ENCODE results near the gene FGF12.

FGF12 gene

DNA sequence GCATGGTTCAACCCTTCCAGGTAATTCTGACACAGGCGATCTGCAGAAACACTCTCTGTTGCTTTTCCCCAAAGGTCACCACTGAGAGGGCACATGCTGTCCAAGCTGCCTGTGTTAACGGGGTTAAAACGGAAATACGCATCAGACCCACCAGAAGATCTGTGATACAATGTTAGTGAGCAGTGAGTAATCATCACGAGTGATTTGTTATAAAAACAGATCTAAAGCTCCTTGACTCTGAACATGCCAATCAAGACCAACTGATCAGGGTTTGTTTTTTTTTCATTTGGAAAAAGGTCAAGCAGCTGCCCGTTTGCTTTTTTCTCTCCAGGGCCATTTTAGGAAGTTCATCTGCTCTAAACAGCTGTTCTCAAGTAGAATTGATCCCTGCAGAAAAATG is 43.2 kb downstream of the FGF12 start:
- DNase-seq: no peak

GRCh38 chr3:192675958-192676649 is 51.2 kb downstream of the FGF12 start:
- DNase-seq: peak in 1 of 2 donors; percentile 6

DNA sequence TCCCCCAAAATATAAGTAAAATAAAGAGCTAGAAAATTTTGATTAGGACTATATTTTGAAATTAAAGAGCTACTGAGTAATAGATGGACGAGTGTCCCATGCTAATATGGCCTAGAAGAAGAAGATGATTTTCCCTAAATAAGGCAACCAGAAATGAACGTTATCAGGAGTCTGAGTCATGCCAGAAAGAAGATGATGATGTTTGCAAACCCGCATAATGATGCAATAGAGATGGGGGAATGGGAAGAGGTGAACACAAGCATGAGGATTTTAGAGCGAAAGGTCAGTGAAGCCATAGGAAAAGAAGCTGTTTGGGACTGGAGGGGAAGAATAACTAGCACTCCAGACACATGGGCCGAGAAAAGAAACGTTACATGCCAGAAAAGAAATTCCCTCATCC is 71.7 kb downstream of the FGF12 start:
- DNase-seq: no peak

DNA sequence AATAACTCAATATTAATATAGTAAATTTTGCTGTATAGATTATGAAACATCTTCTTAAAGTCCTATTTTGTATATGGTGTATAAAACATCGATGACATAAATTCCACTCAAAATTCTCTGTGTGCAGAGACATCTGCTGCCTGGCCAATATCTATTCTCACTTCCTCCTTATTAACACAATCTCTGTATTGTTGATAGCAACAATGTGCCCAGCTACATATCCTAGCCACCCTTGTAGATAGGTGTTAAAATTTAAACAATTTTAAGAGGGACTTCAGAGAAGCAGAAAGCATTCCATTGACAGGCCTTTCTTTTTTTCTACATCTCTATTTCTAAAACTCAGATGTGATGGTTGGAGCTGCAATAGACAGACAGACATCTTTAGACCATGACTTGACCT is 72.3 kb downstream of the FGF12 start:
- DNase-seq: no peak

- DNase-seq: no peak
Observed at GRCh38 chr3:192653862-192654261, 73.5 kb downstream of the FGF12 start.

- DNase-seq: no peak
Observed at GRCh38 chr3:192652727-192653126, 74.6 kb downstream of the FGF12 start.

DNA sequence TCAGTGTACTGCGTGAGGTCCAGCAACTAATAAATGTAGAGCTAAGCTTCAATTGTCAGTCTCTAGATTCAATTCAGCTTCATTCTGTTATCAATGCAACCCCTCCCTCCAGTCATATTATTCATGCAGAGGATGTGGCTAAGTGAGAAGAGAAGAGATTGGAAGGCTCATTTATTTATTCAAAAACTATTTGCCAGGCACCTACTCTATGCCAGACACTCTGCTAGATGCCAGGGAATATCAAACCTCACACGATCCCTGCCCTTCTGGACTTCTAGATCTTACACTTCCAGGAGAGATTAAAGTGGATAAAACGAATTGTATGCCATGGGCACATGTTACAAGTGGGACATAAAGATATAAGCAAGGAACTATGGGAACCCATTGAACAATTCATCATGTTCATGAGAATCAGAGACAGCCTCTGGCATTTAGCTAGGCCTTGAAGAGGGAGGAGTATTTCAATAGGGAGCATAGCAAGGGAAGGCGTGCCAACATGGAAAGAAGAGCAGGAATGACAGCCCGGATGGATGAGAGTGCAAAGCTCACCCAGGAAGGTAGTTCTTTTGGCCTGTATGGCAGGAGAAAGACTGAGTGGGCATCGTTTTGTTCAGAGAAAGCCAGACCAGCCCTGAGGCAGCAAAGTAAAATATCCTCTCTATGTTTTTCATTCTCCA is 75.4 kb downstream of the FGF12 start:
- DNase-seq: no peak

GRCh38 chr3:192645437-192645836 is 81.9 kb downstream of the FGF12 start:
- no peak for DNase-seq

GRCh38 chr3:192642651-192643050 is 84.7 kb downstream of the FGF12 start:
- no peak for DNase-seq

DNA sequence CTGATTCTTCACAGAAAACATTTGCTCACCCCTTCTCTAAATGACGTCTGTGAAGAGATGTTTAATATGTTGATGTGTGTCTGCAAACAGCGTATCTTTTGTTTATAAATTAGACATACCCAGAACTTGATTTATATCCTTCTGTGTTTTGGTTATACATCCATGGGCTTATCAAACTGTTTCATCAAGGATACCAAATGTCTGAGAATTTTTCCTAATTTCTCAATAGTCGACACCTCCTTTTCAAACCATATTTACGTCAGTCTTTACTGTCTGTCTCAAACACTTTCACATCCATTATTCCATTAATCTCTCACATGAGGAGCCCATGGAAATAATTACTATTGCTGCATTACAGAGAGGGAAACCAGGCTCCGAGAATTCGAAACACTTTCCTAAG is 85.4 kb downstream of the FGF12 start:
- DNase-seq: no peak

DNA sequence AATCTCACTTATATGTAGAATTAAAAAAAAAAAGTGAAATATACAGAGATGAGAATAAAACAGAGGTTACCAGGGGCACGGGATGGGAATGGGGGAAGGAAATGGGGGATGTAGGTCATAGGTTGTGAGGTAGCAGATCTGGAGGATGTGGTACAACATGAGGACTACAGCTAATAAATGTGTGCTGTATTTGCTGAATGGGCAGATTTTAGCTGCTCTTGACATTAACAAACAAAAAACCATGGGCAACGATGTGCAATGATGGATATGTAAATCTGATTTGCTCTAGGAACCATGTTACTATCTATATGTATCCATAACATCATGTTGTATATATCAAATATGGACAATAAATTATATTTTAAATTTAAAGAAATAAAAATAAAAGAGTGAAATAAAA is 87.4 kb downstream of the FGF12 start:
- DNase-seq: no peak

- no peak for DNase-seq
Observed at GRCh38 chr3:192637803-192638202, 89.5 kb downstream of the FGF12 start.

GRCh38 chr3:192636517-192637444 is 90.6 kb downstream of the FGF12 start:
- DNase-seq: no peak

DNA sequence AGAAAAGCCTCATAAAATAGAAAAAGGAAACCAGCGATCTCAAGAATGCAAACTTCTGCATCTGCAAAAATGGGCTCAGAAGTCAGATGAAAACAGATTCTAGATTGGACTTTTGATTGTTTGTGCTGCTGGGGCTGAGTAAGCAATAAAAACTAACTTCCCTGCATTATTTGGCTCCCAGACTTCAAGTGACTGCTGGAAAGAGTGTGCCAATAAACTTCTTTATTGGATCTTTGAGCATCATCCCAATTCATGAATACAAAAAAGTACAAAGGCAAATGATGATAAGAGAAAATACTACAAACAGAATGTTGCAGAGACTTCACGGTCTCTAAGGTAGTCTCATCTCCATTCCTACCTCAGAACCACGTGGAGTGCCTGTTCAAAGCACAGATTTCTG is 97.9 kb downstream of the FGF12 start:
- no peak for DNase-seq

GRCh38 chr3:192621909-192622308 is 105.4 kb downstream of the FGF12 start:
- DNase-seq: no peak

- no peak for DNase-seq
Observed at GRCh38 chr3:192620275-192620674, 107.1 kb downstream of the FGF12 start.

GRCh38 chr3:192611411-192611810 is 115.9 kb downstream of the FGF12 start:
- DNase-seq: no peak

GRCh38 chr3:192608726-192609600 is 118.4 kb downstream of the FGF12 start:
- no peak for DNase-seq

DNA sequence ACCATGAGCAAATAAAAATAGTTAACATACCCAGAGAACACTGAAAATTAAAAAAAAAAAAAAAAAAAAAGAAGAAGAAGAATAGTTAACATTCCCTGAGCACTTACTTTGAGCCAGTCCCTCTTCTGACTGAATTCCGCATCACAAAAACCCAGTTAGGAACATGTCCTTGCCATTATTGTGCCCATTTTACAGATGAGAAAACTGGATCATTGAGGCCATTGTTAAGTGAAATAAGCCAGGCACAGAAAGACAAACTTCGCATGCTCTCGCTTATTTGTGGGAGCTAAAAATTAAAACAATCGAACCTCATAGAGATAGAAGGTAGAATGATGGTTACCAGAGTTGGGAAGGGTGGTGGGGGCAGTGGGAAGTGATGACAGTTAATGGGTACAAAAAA is 119.5 kb downstream of the FGF12 start:
- no peak for DNase-seq

GRCh38 chr3:192597913-192598312 is 129.4 kb downstream of the FGF12 start:
- DNase-seq: no peak

DNA sequence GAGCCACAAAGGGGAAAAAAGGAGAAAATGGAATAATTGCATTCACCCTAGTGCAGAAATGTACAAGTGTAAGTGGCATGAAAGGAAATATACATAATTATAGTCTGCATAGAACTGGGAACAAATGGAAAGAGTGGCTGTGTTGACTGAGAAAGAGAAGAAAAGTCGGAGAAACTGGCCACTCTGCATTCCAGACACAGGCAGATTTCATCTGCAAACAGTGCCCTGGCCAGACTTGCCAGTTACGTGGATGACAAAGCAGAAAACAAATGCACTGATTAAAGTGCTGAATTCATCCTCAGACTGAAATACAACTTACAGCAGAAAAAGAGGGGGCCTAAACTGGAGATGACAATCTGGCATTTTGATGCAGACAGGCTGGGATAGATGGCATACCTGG is 129.8 kb downstream of the FGF12 start:
- no peak for DNase-seq

DNA sequence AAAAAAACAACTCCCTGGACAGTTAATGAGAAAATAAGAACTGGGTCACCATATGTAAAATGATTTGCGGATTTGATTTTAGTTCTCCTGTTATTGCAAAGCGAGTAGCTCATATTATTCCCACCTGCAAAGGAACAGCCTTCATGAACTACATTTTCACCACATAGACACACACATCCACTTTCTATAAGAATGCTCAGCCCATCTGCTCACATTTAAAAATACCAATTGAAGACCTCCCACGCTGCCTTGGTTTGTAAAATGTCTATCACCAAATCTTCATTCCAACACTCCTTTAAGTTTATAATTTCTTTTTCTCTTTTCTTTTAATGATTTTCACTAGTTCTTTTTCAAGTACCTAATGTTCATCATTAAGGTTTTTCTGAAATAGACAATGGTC is 148.6 kb downstream of the FGF12 start:
- DNase-seq: no peak

DNA sequence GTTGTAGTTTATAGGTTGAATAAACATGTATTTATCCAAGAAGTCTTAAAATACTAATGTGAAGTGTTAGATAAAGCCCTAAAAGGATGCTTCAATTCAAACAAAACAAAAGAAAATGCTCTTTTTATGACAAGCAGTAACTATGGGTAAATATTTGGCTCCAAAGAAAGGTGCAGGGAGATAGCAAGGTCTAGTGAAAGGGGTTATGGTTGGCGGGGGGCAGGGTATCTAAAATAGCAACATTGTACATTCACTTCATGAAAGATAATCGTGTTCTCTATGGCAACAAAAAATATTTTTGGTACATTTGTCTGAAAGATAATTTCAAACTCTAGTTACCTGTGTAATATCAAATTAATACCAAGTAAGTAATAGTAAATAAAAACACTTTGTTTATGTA is 149.5 kb downstream of the FGF12 start:
- DNase-seq: no peak
